Keratinocyte (primary cell): ENCODE data around the gene SGMS2.

Experiments
- EZH2 ChIP-seq: IDR thresholded peaks from one replicate; pipeline ENCODE4 v1.6.1; 2012; ENCODE audit warnings: inconsistent platforms, mild to moderate bottlenecking, low read length, moderate library complexity
- TF ChIP-seq, protein P1 (sequence below), 3 experiments: IDR thresholded peaks in 1 of 3; conservative IDR thresholded peaks in 1 of 3; optimal IDR thresholded peaks in 1 of 3; 2 replicates in 2 of 3; 3 replicates in 1 of 3; pipeline versions ENCODE3 to v1.5.1; 2011; ENCODE audit warnings: low read length in 3 of 3, mild to moderate bottlenecking in 3 of 3, moderate library complexity in 2 of 3, control low read depth in 1 of 3, inconsistent platforms in 1 of 3; ENCODE audit not compliant: insufficient read depth in 2 of 3; ENCODE audit errors: extremely low read depth in 1 of 3

DNA sequence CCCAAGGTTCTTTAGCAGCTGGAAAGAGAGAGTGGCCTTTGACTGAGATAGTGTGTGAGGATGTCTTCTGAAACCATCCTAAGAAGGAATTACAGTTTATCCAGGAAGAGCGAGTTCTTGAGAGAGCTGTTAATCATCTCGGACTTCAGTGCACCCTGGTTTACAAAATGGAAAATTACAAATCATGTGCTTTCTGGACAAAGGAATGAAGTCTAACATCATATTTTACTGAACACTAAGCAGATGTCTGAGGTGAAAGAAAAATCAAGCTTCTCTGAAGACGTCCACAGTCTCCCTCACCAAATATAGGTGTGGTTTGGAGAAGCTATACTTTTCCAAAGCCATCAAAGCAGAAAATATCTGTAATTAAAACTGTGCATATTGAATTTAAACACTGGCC lies 75.8 kb downstream of the SGMS2 start:
- TF ChIP-seq, protein P1, sequence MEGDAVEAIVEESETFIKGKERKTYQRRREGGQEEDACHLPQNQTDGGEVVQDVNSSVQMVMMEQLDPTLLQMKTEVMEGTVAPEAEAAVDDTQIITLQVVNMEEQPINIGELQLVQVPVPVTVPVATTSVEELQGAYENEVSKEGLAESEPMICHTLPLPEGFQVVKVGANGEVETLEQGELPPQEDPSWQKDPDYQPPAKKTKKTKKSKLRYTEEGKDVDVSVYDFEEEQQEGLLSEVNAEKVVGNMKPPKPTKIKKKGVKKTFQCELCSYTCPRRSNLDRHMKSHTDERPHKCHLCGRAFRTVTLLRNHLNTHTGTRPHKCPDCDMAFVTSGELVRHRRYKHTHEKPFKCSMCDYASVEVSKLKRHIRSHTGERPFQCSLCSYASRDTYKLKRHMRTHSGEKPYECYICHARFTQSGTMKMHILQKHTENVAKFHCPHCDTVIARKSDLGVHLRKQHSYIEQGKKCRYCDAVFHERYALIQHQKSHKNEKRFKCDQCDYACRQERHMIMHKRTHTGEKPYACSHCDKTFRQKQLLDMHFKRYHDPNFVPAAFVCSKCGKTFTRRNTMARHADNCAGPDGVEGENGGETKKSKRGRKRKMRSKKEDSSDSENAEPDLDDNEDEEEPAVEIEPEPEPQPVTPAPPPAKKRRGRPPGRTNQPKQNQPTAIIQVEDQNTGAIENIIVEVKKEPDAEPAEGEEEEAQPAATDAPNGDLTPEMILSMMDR (optimal IDR thresholded peaks at IDR 0.05 in 1 of 3, IDR thresholded peaks at IDR 0.05 in 1 of 3, conservative IDR thresholded peaks at IDR 0.05 in 1 of 3; ENCODE audit: extremely low read depth in 1 of 3, insufficient read depth in 2 of 3, low read length in 3 of 3), result no peak
- no peak for TF ChIP-seq EZH2
